ENCODE results near the gene TATDN3.
"Not testable (repeated sequence)": the region's sequence is repeated elsewhere in the genome, so short reads cannot be mapped to it uniquely, and the experiment has no call there.

The TATDN3 gene

DNA sequence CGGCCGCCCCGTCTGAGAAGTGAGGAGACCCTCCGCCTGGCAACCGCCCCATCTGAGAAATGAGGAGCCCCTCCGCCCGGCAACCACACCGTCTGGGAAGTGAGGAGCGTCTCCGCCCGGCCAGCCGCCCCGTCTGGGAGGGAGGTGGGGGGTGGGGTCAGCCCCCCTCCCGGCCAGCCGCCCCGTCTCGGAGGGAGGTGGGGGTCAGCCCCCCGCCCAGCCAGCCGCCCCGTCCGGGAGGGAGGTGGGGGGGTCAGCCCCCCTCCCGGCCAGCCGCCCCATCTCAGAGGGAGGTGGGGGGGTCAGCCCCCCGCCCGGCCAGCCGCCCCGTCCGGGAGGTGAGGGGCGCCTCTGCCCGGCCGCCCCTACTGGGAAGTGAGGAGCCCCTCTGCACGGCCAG lies 12.6 kb upstream of the TATDN3 start:
- not testable (repeated sequence) for DNase-seq

DNA sequence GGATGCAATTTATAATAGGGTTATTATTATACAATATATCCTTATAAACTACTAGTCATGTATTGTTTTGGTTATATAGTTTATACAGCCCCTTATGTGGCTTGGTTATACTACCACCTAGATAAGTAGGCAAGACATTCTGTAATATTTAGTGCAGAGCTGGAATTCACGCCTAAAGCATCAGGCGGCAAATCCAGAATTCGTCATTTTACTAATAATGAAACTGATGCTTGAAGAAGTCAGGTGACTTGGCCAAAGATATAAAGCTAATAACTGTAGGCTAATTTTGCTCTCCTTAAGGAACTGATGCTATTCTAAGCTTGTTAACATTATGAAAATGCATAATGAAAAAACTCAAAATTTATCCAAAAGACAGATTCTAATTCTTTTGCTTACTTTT lies 10.9 kb upstream of the TATDN3 start:
- DNase-seq: no peak

DNA sequence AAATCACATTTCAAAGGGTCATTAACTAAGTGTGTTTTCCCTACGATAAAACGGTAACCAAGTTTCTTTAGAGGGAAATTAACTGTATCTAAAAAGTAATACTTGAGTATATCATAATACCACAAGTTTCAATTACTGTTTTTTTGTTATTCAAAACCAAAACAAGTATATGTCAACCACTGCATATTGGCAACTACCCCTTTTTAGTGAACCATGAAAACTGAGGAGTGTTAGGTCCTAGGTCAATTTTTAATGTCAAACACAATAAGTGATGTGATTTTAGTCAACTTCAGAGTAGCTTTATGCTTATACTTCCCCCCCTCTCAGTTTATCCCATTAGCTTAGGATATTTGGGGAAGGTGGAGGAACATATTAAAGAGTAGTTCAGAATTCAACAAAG lies 10.5 kb upstream of the TATDN3 start:
- DNase-seq: no peak

DNA sequence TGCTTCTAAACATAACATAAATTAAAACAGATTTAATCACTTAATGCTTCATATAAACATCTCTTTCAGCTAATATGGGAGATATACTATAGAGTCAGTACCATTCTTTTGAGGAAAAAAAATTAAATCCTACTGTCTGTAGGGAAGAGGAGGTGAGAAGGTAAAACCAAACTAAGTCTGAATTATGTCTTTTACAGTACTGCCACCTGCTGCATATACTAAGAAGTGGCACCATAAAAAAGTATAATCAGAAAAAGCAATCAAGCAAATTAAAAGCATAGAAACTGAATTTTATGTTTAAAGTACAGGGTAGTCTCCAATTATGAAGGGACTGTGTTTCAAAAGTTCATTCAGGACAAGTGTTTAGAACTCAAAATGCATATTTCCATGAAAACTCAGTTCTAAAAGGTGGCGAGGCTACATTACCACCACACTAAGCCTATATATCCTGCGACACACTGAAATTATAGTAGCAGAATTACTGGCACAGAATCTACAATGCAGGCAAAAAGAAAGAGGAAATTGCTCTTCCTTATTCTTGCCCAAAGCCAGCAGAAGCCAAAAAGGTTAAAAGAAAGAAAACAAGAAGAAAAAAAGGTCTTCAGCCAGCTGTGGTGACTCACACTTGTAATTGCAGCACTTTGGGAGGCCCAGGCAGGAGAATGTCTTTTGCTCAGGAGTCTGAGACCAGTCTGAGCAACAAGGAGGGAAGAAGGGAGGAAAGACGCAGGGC lies 9.1 kb upstream of the TATDN3 start:
- no peak for DNase-seq

DNA sequence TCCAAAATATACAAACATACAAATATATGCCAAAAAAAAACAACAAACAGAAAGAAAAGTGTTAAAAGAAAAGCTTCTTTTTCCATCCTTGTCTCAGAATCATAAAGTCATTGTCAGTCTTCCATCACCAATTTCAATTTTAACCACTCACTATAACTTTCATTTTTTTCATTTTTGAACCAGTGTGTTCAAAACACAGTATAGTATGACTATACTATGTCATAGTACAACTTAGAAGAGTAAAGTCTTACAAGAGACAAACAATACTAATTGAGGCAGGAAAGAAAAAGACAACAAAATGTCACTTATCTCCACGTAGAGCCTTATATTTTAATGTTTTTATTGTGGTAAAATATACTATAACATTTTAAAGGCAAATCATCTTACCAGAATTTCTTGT lies 7.7 kb upstream of the TATDN3 start:
- DNase-seq: no peak

DNA sequence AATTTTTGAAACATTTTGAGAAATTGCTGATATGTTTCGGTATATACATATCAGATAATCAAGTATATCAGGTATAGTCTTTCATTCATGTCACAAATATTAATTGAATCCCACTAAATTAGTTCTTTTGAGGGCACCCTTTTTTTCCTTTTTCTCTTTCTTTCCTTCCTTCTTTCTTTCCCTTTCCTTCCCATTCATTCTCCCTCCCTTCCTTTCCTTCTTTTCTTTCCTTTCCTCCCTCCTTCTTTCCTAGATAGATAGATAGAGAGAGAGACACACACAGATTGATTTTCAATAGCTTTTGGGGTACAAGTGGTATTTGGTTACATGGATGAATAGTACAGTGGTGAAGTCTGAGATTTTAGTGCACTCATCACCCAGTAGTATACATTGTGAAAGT lies 5.8 kb upstream of the TATDN3 start:
- no peak for DNase-seq

DNA sequence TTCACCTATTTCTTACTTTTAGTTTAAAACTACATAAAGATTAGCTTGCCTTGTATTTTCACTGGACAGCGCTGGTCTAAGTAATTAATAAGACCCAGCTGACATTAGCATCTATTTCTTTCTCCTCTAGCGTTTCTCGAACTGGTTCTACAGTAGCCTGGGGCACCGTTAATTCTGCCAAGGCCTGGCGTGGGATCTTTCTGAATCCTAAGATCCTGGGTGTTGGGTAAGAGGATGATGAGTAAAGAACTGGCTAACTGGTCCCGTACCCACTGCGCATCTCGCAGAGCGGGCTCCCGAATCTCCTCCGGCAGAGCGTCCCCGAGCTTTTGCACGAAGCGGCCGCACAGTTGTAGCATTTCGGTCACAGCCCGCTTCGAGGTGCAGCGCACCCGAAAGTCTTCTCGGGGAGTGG lies 426 bp upstream of the TATDN3 start:
- DNase-seq: peak; percentile 48

DNA sequence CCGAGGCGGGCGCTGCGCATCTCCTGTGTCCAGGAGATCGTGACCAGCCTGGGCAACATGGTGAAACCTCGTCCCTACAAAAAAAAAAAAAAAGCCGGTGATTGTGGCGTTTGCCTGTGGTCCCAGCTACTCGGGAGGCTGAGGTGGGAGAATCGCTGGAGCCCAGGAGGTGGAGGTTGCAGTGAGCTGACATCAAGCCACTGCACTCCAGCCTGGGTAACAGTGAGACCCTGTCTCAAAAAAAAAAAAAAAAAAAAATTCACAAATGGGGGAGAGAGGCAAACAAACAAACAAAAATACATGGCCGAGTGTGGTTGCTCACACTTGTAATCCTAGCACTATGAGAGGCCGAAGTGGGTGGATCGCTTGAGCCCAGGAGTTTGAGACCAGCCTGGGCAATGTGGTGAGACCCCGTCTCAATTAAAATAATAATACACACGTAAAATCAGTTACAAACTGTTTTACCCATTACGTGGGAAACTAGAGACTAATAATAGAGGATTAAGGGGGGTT lies 758 bp downstream of the TATDN3 start:
- DNase-seq: no peak

DNA sequence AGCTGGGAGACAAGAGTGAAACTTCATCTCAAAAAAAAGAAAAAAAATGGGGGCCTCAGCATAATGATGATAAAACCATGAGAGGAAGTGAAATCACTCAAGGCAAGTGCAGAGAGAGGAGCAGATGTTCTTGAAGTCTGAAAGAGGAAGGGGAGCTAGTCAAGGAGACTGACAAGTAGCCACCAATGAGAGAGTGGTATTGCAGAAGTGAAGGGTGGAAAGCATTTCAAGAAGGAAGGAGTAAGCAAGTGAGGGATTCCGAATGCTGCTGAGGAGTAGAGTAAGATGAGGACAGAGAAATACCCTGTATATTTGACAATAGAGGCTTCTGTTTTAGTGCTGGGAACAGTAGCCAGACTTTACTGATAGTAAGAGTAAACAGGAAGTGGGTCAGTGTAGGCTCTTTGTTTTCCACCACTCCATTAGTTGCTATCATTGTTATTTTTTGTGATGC lies 2.9 kb downstream of the TATDN3 start:
- no peak for DNase-seq

DNA sequence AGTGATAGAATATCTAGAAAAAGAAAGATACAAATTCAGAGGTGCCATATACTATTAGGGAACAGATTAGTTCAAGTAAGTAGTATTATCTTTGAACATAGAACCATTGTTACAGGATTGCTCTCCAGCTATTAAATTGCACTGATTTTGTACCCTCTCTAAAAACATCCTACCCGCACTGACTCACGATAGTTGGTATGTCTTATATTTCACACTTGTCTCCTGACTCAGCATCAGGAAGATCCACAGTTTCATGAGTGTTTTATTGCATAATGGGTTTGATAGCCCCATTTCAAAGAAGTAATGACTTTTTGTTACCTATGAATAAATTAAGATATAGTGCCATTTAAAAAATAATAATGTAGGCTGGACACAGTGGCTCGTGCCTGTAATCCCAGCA lies 6.0 kb downstream of the TATDN3 start:
- no peak for DNase-seq

DNA sequence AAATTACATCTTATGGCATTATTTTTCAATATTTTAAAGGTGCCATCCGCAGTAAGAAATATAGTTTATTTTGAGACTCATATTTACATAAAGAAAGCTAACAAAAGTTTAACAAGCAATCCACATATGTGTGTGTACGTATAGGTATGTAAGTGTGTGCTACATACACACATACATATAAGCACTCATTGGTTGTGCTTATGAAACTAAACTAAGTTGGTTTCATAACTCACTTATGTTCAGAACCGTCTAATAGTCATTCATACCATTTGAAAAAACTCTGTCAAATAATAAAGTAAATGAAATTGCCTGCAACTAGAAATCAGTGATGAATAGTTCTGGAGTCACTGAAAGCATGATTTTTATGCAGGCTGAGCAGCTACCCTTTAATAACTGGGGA lies 14.1 kb downstream of the TATDN3 start:
- no peak for DNase-seq

DNA sequence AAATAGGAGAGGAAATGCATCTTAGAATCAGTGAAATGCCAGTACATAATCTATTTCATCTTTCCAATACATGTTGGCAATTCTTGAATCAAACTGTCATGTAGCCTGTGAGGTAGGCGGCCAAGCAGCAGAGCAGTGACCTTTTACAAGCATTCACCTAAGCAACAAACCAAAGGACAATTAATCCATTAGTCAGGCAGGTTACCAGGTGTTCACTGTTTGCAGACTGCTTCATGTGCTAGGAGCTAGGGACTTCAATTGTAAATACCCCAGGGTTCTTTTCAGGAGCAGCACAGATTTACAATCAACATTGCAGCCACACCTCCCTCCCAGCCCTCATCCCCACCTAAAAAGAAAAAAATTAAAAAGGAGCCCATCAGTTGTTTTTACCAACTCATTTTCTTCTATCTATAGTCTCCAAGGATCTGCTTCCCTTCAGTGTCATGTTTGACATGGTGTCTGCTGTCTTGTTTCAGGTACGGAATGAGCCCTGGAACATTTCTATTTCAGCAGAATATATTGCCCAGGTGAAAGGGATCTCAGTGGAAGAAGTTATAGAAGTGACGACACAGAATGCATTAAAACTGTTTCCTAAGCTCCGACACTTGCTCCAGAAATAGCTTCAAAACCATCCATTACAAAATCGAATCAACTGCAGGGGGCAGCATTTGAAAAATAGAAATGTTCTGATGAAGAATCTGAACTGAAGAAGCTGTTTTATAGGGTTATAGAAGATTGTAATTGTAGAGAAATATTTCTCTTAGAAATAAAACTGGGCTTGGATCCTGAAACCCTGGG lies 23.0 kb downstream of the TATDN3 start:
- no peak for DNase-seq

DNA sequence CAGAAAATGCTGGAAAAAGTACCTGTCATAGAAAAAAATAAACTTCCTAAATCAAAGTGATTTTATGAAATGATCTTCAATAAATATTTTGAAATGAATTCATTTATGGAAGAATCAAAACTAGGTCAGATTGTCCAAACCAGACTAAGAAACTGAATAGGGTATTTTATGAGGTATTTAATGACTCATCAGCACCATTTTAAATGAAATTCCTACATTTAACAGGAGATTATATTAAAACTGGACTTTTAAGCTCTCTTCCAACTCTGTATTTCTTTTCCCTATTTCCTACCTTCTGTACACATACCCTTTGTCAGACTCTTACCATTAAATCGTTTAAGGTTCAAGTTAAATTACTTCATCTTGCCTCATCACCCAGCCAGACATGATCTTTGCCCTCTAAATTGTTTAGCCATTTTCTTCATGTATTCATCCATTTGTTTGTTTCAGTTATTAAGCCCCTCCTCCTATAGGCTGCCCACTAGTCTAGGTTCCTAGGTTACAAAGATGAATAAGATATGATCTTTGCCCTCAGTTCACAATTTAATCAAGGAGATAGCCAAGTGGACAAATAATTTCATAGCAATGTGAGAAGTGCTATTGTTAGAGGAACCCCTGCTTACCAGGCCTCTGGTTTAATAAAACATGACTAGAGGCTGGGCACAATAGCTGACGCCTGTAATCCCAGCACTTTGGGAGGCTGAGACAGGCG lies 25.0 kb downstream of the TATDN3 start:
- DNase-seq: no peak

DNA sequence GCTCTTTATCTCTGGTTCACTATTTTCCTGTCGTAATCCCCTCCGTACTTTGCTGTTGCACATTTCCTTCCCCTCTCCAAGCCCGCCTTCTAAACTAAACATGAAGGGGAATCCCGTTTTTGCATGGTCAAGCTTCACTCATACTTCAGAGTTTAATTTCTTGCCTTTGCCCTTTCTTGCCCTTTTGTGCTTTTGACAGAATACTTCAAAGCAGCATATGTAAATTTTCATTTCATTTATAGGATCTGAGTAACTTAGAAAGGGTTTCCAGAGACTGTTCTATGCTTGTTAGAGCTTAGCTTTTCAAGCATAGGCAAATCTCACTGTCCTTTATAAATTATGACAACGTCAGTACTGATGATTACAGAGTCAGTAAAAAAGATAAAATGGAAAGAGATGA lies 28.0 kb downstream of the TATDN3 start:
- DNase-seq: no peak

DNA sequence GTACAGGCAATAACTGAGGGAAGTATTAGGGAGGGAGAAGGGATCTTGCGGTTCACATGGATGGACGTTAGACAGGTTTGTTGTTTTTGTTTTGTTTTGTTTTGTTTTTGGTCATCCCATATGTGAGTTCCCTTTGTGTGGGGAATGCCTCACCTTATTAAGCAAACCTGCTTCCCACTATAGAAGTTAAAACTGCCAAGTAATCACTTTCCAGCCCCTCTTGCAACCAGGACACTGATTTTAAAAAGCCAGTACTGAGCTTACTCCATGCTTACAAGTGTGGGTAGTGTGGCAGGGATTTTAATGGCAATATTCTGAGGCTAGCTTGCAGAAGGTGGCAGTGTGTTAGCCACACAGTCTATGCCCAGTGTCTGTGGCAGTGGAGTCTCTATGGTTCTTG lies 29.3 kb downstream of the TATDN3 start:
- no peak for DNase-seq

DNA sequence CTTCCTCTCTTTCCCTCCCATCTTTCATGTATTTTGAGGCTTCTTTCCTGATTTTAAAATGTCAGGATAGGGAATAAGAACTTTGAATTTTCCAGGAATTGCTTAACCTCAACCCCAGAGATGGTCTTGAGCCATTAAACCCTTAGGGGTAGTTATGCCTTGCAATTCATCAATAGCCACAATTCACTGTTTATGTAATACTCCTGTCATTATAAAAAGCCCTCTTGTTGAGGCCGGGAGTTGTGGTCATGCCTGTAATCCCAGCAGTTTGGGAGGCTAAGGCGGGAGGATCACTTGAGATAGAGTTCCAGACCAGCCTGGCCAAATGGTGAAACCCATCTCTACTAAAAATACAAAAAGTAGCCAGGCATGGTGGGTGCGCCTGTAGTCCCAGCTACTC lies 31.3 kb downstream of the TATDN3 start:
- DNase-seq: no peak

DNA sequence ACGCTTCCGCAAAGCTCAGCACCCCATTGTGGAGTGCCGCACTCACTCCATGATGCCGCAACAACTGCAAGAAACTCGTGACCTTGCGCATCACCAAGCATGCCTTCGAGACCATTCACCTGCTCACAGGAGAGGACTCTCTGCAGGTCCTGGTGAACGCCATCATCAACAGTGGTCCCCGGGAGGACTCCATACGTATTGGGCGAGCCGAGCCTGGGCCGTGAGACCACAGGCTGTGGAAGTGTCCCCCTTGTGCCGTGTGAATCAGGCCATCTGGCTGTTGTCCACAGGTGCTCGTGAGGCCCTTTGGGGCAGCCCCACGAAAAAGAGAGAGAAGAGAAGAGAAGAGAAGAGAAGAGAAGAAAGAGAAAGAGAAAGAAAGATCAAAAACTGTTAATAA lies 32.5 kb downstream of the TATDN3 start:
- no peak for DNase-seq

DNA sequence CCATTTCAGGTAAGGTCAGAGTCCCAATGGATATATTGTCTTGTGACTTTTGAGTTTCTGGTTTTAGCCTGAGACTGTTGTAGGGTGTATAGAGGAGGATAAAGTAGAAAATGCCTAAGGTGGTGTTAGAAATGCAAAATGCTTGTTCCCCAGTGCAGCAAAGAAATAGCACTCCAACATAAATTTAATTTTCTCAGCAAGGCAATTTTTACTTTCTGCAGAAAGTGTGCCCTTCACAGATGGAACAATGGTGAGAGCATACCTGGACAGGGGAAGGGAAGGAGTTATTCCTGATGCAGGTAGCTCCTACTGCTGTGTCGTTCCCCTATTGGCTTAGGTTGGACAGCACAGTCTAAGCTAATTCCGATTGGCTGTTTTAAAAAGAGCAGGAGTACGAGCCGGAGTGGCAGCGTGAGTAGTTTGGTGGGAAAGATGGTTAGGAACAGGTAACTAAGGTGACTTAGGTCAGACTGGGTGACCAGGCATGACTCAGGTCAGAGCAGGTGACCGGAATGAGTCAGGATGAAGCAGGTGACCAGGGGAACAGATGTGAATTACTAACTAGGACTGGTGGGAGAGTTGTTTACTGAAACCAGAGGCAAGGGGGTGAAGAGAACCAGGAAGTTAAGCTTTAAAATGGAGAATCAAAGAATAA lies 34.2 kb downstream of the TATDN3 start:
- no peak for DNase-seq

DNA sequence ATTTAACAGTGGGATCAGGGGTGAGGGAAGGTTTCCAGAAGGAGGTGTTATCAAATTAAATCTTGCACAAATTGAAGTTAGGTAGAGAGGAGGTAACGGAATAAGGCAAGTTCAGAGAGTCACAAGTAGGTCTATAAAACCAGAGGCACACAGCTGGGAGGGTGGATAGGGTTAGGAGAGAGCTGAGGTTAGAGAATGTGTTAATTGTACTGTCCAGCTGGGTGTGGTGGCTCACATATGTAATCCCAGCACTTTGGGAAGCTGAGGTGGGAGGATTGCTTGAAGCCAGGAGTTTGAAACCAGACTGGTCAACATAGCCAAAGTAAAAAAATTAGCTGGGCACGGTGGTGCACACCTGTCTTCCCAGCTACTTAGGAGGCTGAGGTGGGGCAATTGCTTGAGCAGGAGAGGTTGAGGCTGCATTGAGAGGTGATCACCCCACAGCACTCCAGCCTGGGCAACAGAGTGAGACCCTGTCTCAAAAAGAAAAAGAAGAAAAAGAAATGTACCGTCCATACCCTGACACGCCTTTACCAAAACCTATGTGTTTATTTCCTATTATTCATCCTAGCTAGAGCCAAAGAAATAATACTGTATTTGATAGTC lies 35.6 kb downstream of the TATDN3 start:
- no peak for DNase-seq

DNA sequence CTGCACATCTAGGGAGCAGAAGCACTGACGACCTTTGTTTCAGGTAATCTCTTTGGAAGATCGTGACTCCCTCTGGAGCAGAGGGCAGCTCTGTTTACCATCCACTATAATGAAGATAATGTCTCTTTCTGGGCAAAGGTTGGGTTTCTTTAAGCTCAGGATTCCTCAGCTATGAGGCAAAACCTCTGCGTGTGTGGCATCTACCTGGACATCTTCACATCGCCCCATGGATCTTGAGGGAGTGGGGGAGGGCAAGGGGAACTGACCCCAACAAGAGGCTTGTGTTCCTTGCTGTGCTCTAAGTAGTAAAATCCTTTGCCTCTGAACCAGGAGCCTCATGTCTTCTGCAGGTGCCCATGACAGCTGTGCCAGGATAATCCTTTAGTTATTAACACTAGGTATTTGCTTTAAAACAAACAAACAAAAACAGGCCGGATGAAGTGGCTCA lies 36.2 kb downstream of the TATDN3 start:
- no peak for DNase-seq

DNA sequence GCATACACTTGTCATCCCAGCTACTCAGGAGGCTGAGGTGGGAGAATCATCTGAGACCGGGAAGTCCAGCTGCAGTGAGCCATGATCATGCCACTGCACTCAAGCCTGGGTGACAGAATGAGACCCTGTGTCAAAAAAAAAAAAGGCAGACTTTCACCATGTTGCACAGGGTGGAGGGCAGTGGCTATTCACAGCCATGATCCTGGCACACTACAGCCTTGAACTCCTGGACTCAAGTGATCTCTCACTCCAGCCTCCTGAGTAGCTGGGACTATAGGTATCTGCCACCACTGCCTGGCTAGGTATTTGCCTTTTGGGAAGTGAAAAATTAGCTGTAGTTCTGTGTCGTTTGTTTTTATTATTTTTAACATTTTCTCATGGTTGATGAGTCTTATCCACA lies 36.7 kb downstream of the TATDN3 start:
- no peak for DNase-seq

Data from NCI-H2107 (cell line).